Naive thymus-derived CD4-positive, alpha-beta T cell (primary cell): ENCODE data around the gene GBP6. TPM values are rescaled to one million over a fixed set of nuclear protein-coding genes. Genes with fewer than 3 reads are reported as not detected.
"Not testable (repeated sequence)": the region's sequence is repeated elsewhere in the genome, so short reads cannot be mapped to it uniquely, and the experiment has no call there.

ENCODE experiments used
- ATAC-seq: fragments of 150-1000 bp; cut with Tn5 transposase; 2 replicates; pipeline ENCODE4 v1.10.0; 2021; ENCODE audit warnings: mild to moderate bottlenecking, moderate library complexity
- CTCF ChIA-PET: fragments of 350-600 bp; sonication (Branson Sonifier 250); formaldehyde crosslinking; loops from one replicate; lab custom pipeline; 2021; ENCODE audit warnings: antibody characterized with exemption; lab: Charles Lee
- POLR2A ChIA-PET: fragments of 350-600 bp; sonication (Branson Sonifier 250); formaldehyde crosslinking; loops from one replicate; lab custom pipeline; 2021; ENCODE audit warnings: antibody characterized with exemption, inconsistent platforms; lab: Charles Lee
- DNase-seq, 9 donors: peaks; one replicate each; pipeline versions ENCODE4 v3.0.0 to v3.0.0-alpha.2; 2020 to 2022; ENCODE audit warnings: mixed read lengths in 1 of 9
- H3K27ac ChIP-seq: one replicate; pipeline ENCODE4 v1.7.0; 2013; ENCODE audit warnings: mild to moderate bottlenecking, low read depth, low read length, moderate library complexity
- H3K27me3 ChIP-seq, 2 donors: one replicate each; pipeline ENCODE4 v1.7.0; 2013; ENCODE audit warnings: low read length in 2 of 2, mild to moderate bottlenecking in 2 of 2, moderate library complexity in 2 of 2; ENCODE audit not compliant: control insufficient read depth in 2 of 2, insufficient read depth in 2 of 2
- H3K36me3 ChIP-seq, 3 experiments: 1 replicate in 2 of 3; 2 replicates in 1 of 3; pipeline ENCODE4 v1.7.0; 2013; ENCODE audit warnings: low read length in 3 of 3, mild to moderate bottlenecking in 3 of 3, moderate library complexity in 1 of 3; ENCODE audit not compliant: insufficient read depth in 3 of 3, control insufficient read depth in 2 of 3
- H3K4me1 ChIP-seq, 2 donors: one replicate each; pipeline ENCODE4 v1.7.0; 2013; ENCODE audit warnings: low read length in 2 of 2, mild to moderate bottlenecking in 2 of 2, moderate library complexity in 1 of 2; ENCODE audit not compliant: control insufficient read depth in 2 of 2, insufficient read depth in 2 of 2
- H3K4me3 ChIP-seq: 2 replicates; pipeline ENCODE4 v1.7.0; 2013; ENCODE audit warnings: mild to moderate bottlenecking, low read length
- H3K9me3 ChIP-seq, 3 experiments: 1 replicate in 2 of 3; 2 replicates in 1 of 3; pipeline ENCODE4 v1.7.0; 2013; ENCODE audit warnings: low read length in 3 of 3; ENCODE audit not compliant: control insufficient read depth in 2 of 3
- H3K27ac Mint-ChIP-seq, 9 donors: one replicate each; pipeline ENCODE4 v1.8.0; 2020 to 2022; ENCODE audit warnings: mixed read lengths in 9 of 9, mild to moderate bottlenecking in 8 of 9, moderate library complexity in 5 of 9, inconsistent platforms in 2 of 9
- H3K27me3 Mint-ChIP-seq, 5 donors: one replicate each; pipeline ENCODE4 v1.8.0; 2021 to 2022; ENCODE audit warnings: mixed read lengths in 5 of 5, mild to moderate bottlenecking in 1 of 5
- H3K36me3 Mint-ChIP-seq, 5 donors: one replicate each; pipeline ENCODE4 v1.8.0; 2020 to 2022; ENCODE audit warnings: mixed read lengths in 5 of 5, mild to moderate bottlenecking in 3 of 5, inconsistent platforms in 1 of 5
- H3K4me1 Mint-ChIP-seq, 7 donors: one replicate each; pipeline ENCODE4 v1.8.0; 2020 to 2022; ENCODE audit warnings: mixed read lengths in 7 of 7, mild to moderate bottlenecking in 3 of 7, inconsistent platforms in 1 of 7
- H3K4me3 Mint-ChIP-seq, 10 donors: one replicate each; pipeline ENCODE4 v1.8.0; 2020 to 2022; ENCODE audit warnings: mild to moderate bottlenecking in 10 of 10, mixed read lengths in 10 of 10, moderate library complexity in 6 of 10, inconsistent platforms in 2 of 10
- H3K9me3 Mint-ChIP-seq, 11 donors: one replicate each; pipeline ENCODE4 v1.8.0; 2020 to 2022; ENCODE audit warnings: mixed read lengths in 11 of 11, mild to moderate bottlenecking in 4 of 11, inconsistent platforms in 1 of 11, moderate library complexity in 1 of 11
- intact Hi-C, 2 donors: fragments of 100-400 bp; cut with micrococcal nuclease; formaldehyde crosslinking; loops; one replicate each; pipeline ENCODE4 v1.15.1; 2023
- polyA plus RNA-seq, 2 donors: library from polyadenylated mRNA; unstranded; fragments of 300-500 nt; fragmentation: Illumina TruSeq; gene quantifications; one replicate each; pipeline ENCODE4 v1.2.3, GENCODE V29; 2021
- total RNA-seq, 6 experiments: library from RNA in 5 of 6; stranded (reverse) in 5 of 6; gene quantifications; 1 replicate in 5 of 6; 2 replicates in 1 of 6; pipeline ENCODE4 v1.2.3 and lab custom pipeline; 2021 to 2026

The GBP6 gene
- total and polyA plus RNA-seq, 7 experiments from 2014 or later = 0.14 to 2.8 (median 0.24) TPM; not detected in 2

DNA sequence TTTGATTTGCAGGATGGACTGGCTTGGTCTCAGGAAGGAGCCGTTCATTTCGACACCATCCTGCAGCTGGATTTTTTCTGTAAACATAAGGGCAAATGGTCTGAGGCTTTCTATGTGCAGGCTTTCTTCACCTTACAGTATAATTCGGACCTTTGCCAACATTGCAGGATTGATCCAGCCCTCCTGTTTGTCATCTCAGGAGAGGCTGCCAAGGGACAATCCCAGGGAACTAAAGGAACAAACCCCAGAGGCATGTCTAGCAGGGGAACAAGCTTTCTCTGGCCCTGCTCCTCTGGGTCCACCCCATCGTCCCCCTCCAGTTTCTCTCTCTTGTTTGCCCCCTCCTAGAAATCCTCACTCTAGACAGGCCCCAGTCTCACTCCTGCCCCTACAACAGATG, 24.8 kb upstream of the GBP6 start:
- H3K27ac Mint-ChIP-seq = no peak overlapping the region

DNA sequence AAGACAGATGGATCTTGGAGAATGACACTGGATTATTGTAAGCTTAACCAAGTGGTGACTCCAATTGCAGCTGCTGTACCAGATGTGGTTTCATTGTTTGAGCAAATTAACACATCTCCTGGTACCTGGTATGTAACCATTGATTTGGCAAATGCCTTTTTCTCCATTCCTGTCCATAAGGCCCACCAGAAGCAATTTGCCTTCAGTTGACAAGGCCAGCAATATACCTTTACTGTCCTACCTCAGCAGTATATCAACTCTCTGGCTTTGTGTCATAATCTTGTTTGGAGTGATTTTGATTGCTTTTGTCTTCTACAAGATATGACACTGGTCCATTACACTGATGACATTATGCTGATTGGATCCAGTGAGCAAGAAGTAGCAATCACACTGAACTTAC, 18.4 kb upstream of the GBP6 start:
- ATAC-seq, DNase-seq, H3K4me3 ChIP-seq, H3K4me3 Mint-ChIP-seq, CTCF ChIA-PET, H3K9me3 ChIP-seq, H3K36me3 ChIP-seq, H3K4me1 ChIP-seq, H3K27me3 Mint-ChIP-seq, H3K27me3 ChIP-seq, intact Hi-C loops, H3K27ac ChIP-seq: not testable (repeated sequence)
- Mint-ChIP-seq H3K4me1 (peaks cover 0 to 11% (median 0%) of the 10 kb centered on the region in 7 donors), H3K36me3 (peaks cover 0 to 27% (median 0%) of the 10 kb centered on the region in 5 donors), H3K9me3 (peaks cover 0 to 16% (median 0%) of the 10 kb centered on the region in 11 donors), H3K27ac (peak overlapping the region in 2 of 9 donors; percentile 36 to 61)
- POLR2A ChIA-PET = interaction anchor here (0.6 kb wide), 1 partner anchor 145 kb away, joined by 3 read pairs; no protein-coding TSS in a partner anchor

More for the DNA sequence above, 24.8 kb upstream of the GBP6 start:
- H3K27me3 Mint-ChIP-seq = no peaks in the 10 kb centered on the region
- Histone ChIP-seq H3K4me1 (no peaks in the 10 kb centered on the region), H3K27me3 (no peaks in the 10 kb centered on the region), H3K36me3 (no peaks in the 10 kb centered on the region), H3K27ac (no peak overlapping the region), H3K4me3 (no peak overlapping the region), H3K9me3 (no peaks in the 10 kb centered on the region)
- peaks cover 0 to 26% (median 2%) of the 10 kb centered on the region in 11 donors for H3K9me3 Mint-ChIP-seq
- peaks cover 0 to 5% (median 0%) of the 10 kb centered on the region in 7 donors for H3K4me1 Mint-ChIP-seq
- intact Hi-C loops = no loop called here
- H3K4me3 Mint-ChIP-seq = no peak overlapping the region
- ChIA-PET POLR2A (no interaction called here), CTCF (no interaction called here)
- ATAC-seq (no peak), DNase-seq (no peak)
- peaks cover 0 to 46% (median 6%) of the 10 kb centered on the region in 5 donors for H3K36me3 Mint-ChIP-seq

DNA sequence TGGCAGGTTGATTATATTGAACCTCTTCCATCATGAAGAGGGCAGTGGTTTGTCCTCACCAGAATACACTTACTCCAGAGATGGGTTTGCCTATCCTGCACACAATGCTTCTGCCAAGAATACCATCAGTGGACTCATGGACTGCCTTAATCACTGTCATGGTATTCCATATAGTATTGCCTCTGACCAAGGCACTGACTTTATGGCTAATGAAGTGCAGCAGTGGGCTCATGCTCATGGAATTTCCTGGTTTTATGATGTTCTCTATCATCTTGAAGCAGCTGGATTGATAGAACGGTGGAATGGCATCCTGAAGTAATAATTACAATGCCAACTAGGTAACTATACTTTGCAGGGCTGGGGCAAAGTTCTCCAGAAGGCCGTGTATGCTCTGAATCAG, 16.6 kb upstream of the GBP6 start:
- ATAC-seq (no peak), DNase-seq (no peak)
- H3K9me3 Mint-ChIP-seq = peaks cover 0 to 16% (median 0%) of the 10 kb centered on the region in 11 donors
- Histone ChIP-seq H3K4me3 (no peak overlapping the region), H3K36me3 (no peaks in the 10 kb centered on the region), H3K27me3 (no peaks in the 10 kb centered on the region), H3K27ac (no peak overlapping the region), H3K9me3 (no peaks in the 10 kb centered on the region), H3K4me1 (no peaks in the 10 kb centered on the region)
- CTCF ChIA-PET = no interaction called here
- peaks cover 0 to 27% (median 0%) of the 10 kb centered on the region in 5 donors for H3K36me3 Mint-ChIP-seq
- H3K4me3 Mint-ChIP-seq = no peak overlapping the region
- no peaks in the 10 kb centered on the region for H3K27me3 Mint-ChIP-seq
- POLR2A ChIA-PET = interaction anchor here (1.0 kb wide), 1 partner anchor 290 kb away, joined by 3 read pairs; no protein-coding TSS in a partner anchor
- peaks cover 0 to 15% (median 0%) of the 10 kb centered on the region in 7 donors for H3K4me1 Mint-ChIP-seq
- intact Hi-C loops = no loop called here
- H3K27ac Mint-ChIP-seq = no peak overlapping the region

DNA sequence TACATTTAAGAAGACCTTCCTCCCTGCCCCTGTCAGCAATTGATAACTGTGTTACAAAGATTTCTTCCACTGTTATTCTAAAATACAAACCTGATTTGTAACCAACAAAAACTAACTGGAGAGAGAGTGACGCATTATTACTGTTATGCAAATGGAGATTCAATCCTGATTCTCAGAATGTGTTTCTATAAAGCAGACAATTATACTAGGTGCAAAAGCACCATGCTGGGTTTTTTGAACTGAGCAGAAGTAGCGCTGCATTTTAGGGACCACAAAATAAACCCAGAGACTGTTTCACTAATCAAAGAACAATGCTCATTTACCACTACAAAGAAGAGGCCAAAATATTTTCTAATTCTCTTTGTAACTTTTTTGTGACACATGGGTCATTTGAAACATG, 13.6 kb upstream of the GBP6 start:
- DNase-seq (no peak), ATAC-seq (no peak)
- Mint-ChIP-seq H3K27ac (no peak overlapping the region), H3K27me3 (no peaks in the 10 kb centered on the region), H3K4me3 (no peak overlapping the region), H3K4me1 (peaks cover 0 to 14% (median 7%) of the 10 kb centered on the region in 7 donors), H3K9me3 (peaks cover 0 to 9% (median 0%) of the 10 kb centered on the region in 11 donors), H3K36me3 (peaks cover 0 to 23% (median 0%) of the 10 kb centered on the region in 5 donors)
- Histone ChIP-seq H3K9me3 (no peaks in the 10 kb centered on the region), H3K27me3 (no peaks in the 10 kb centered on the region), H3K27ac (no peak overlapping the region), H3K36me3 (no peaks in the 10 kb centered on the region), H3K4me3 (no peak overlapping the region), H3K4me1 (peaks cover 0 to 4% of the 10 kb centered on the region in 2 donors)
- ChIA-PET POLR2A (no interaction called here), CTCF (interaction anchor here (0.7 kb wide), 2 partner anchors 183 to 359 kb away, joined by 3 read pairs; no protein-coding TSS in a partner anchor)
- intact Hi-C loops = no loop called here

DNA sequence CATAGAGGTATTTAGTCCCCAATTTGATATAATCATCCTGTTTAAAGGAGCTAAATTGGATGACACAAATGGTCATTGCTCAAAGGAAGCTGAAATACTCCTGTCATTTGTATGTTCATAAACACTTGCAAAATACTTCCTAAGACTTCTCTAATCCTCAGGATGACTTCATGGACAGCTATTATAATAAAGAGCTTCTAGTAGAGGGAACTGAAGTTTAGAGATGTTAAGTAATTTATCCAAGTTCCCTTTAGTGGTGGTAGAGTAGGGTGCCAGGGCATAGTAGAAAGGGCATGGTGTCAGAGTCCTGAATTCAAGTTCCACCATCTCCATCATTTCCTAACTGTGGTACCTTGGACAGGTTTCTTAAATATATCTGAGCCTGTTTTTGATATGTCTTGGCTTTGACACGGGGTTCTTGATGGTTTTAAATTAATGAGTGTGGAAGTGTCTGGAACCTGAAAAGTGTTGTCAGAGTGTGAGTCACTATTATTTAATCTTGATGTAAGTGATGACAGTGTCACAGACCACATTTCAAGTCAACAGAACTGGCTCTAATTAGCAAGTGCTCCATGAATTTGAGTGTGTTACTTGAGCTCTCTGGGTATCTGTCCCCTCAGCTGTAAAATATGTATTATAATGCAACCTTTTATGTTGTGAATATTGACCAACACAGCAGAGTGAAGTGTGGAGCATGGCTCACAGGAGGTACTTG, 12.1 kb upstream of the GBP6 start:
- intact Hi-C loops = no loop called here
- H3K27me3 Mint-ChIP-seq = no peaks in the 10 kb centered on the region
- ChIA-PET POLR2A (interaction anchor here (0.9 kb wide), 1 partner anchor 26 kb away, joined by 3 read pairs; no protein-coding TSS in a partner anchor), CTCF (interaction anchor here (0.7 kb wide), 1 partner anchor 266 kb away, joined by 3 read pairs; no protein-coding TSS in a partner anchor)
- no peak overlapping the region for H3K4me3 ChIP-seq
- H3K9me3 Mint-ChIP-seq = peaks cover 0 to 11% (median 0%) of the 10 kb centered on the region in 11 donors
- H3K27ac Mint-ChIP-seq = no peak overlapping the region
- DNase-seq (no peak), ATAC-seq (peak; percentile 86)
- no peaks in the 10 kb centered on the region for H3K36me3 ChIP-seq
- peaks cover 0 to 21% (median 0%) of the 10 kb centered on the region in 5 donors for H3K36me3 Mint-ChIP-seq
- H3K4me3 Mint-ChIP-seq = no peak overlapping the region
- H3K4me1 Mint-ChIP-seq = peaks cover 0 to 23% (median 8%) of the 10 kb centered on the region in 7 donors
- no peak overlapping the region for H3K27ac ChIP-seq
- peaks cover 0 to 7% of the 10 kb centered on the region in 2 donors for H3K4me1 ChIP-seq
- no peaks in the 10 kb centered on the region for H3K9me3 ChIP-seq
- H3K27me3 ChIP-seq = no peaks in the 10 kb centered on the region

DNA sequence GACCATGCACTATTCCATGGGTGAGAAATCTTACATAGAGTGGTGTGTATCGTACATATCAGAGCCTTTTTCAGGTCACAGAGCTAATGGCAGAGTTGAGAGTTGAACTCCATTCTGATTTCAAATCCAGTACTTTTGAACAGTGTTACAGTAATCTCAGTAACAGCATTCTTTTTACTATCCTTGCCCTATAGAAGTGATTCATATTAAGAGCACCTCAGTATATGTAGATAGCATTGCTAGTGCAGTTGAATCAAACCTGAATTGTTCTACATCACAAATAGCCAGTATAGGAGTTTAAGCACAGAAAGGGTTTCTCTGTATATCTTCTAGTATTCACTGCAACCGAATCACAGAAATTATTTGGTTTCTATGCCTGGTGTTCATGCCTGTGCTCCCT, 11.4 kb upstream of the GBP6 start:
- H3K36me3 Mint-ChIP-seq = peaks cover 0 to 24% (median 0%) of the 10 kb centered on the region in 5 donors
- ChIA-PET CTCF (no interaction called here), POLR2A (no interaction called here)
- H3K4me3 Mint-ChIP-seq = no peak overlapping the region
- no peaks in the 10 kb centered on the region for H3K27me3 Mint-ChIP-seq
- no peak for DNase-seq
- peaks cover 5 to 28% (median 11%) of the 10 kb centered on the region in 7 donors for H3K4me1 Mint-ChIP-seq
- Histone ChIP-seq H3K27me3 (no peaks in the 10 kb centered on the region), H3K4me3 (no peak overlapping the region), H3K4me1 (peaks cover 0 to 7% of the 10 kb centered on the region in 2 donors), H3K27ac (no peak overlapping the region), H3K9me3 (no peaks in the 10 kb centered on the region), H3K36me3 (no peaks in the 10 kb centered on the region)
- ATAC-seq = no peak
- peaks cover 0 to 10% (median 0%) of the 10 kb centered on the region in 11 donors for H3K9me3 Mint-ChIP-seq
- intact Hi-C loops = no loop called here
- no peak overlapping the region for H3K27ac Mint-ChIP-seq
